Measurements from ENCODE around the gene TMED4.

Gene TMED4

GRCh38 chr7:44622342-44623151, 40.5 kb upstream of the TMED4 start:
- H3K27ac ChIP-seq, result no peak overlapping the region; the same call in 1 of the 2 replicates
- peaks cover 30% of the 10 kb centered on the region for H3K36me3 ChIP-seq (ENCODE audit: insufficient read depth, low read length)
- TF ChIP-seq FOXP2 (optimal IDR thresholded peaks at IDR 0.05; ENCODE audit: control extremely low read depth, extremely low read length, insufficient read depth) (no peak), EZH2 (IDR thresholded peaks at IDR 0.05) (no peak), POLR2AphosphoS5 (IDR thresholded peaks at IDR 0.05; ENCODE audit: borderline replicate concordance, low read depth, low read length) (no peak)
- no peak overlapping the region for H3K9ac ChIP-seq (ENCODE audit: insufficient read length)
- H3K9me3 ChIP-seq (ENCODE audit: low read depth, low read length), result no peaks in the 10 kb centered on the region
- no peak overlapping the region for H3K4me3 ChIP-seq
- no peak for DNase-seq (ENCODE audit: low read depth, low spot score)

- no peaks in the 10 kb centered on the region for H3K9me3 ChIP-seq (ENCODE audit: low read depth, low read length)
- H3K27ac ChIP-seq, result no peak overlapping the region
- H3K9ac ChIP-seq (ENCODE audit: insufficient read length), result no peak overlapping the region
- no peak overlapping the region for H3K4me3 ChIP-seq
- DNase-seq (ENCODE audit: low read depth, low spot score), result no peak
- TF ChIP-seq POLR2AphosphoS5 (IDR thresholded peaks at IDR 0.05; ENCODE audit: borderline replicate concordance, low read depth, low read length) (no peak), EZH2 (IDR thresholded peaks at IDR 0.05) (no peak), FOXP2 (optimal IDR thresholded peaks at IDR 0.05; ENCODE audit: control extremely low read depth, extremely low read length, insufficient read depth) (no peak)
- H3K36me3 ChIP-seq (ENCODE audit: insufficient read depth, low read length), result peaks cover 30% of the 10 kb centered on the region
Observed at GRCh38 chr7:44621750-44622103, 39.7 kb upstream of the TMED4 start.

GRCh38 chr7:44621034-44621749, 39.2 kb upstream of the TMED4 start:
- no peaks in the 10 kb centered on the region for H3K9me3 ChIP-seq (ENCODE audit: low read depth, low read length)

GRCh38 chr7:44618753-44619152, 36.7 kb upstream of the TMED4 start:
- no peak for DNase-seq (ENCODE audit: low read depth, low spot score)
- TF ChIP-seq POLR2AphosphoS5 (IDR thresholded peaks at IDR 0.05; ENCODE audit: borderline replicate concordance, low read depth, low read length) (no peak), EZH2 (IDR thresholded peaks at IDR 0.05) (no peak), FOXP2 (optimal IDR thresholded peaks at IDR 0.05; ENCODE audit: control extremely low read depth, extremely low read length, insufficient read depth) (no peak)
- no peak overlapping the region for H3K27ac ChIP-seq
- H3K9me3 ChIP-seq (ENCODE audit: low read depth, low read length), result no peaks in the 10 kb centered on the region
- H3K4me3 ChIP-seq, result no peak overlapping the region
- peaks cover 9% of the 10 kb centered on the region; the same call in 1 of the 2 replicates for H3K36me3 ChIP-seq (ENCODE audit: insufficient read depth, low read length)
- no peak overlapping the region for H3K9ac ChIP-seq (ENCODE audit: insufficient read length)

More at GRCh38 chr7:44621034-44621749, 39.2 kb upstream of the TMED4 start:
- no peak overlapping the region for H3K27ac ChIP-seq
- no peak for TF ChIP-seq POLR2AphosphoS5 (IDR thresholded peaks at IDR 0.05; ENCODE audit: borderline replicate concordance, low read depth, low read length)
- no peak for TF ChIP-seq EZH2 (IDR thresholded peaks at IDR 0.05)
- TF ChIP-seq FOXP2 (optimal IDR thresholded peaks at IDR 0.05; ENCODE audit: control extremely low read depth, extremely low read length, insufficient read depth), result no peak
- no peak for DNase-seq (ENCODE audit: low read depth, low spot score)
- peaks cover 25% of the 10 kb centered on the region for H3K36me3 ChIP-seq (ENCODE audit: insufficient read depth, low read length)
- no peak overlapping the region for H3K4me3 ChIP-seq
- no peak overlapping the region for H3K9ac ChIP-seq (ENCODE audit: insufficient read length)

- no peak for DNase-seq (ENCODE audit: low read depth, low spot score)
- Histone ChIP-seq H3K27ac (no peak overlapping the region), H3K36me3 (ENCODE audit: insufficient read depth, low read length) (peaks cover 9% of the 10 kb centered on the region; the same call in 1 of the 2 replicates), H3K9me3 (ENCODE audit: low read depth, low read length) (no peaks in the 10 kb centered on the region), H3K9ac (ENCODE audit: insufficient read length) (no peak overlapping the region), H3K4me3 (no peak overlapping the region)
- TF ChIP-seq FOXP2 (optimal IDR thresholded peaks at IDR 0.05; ENCODE audit: control extremely low read depth, extremely low read length, insufficient read depth), result no peak
- no peak for TF ChIP-seq POLR2AphosphoS5 (IDR thresholded peaks at IDR 0.05; ENCODE audit: borderline replicate concordance, low read depth, low read length)
- TF ChIP-seq EZH2 (IDR thresholded peaks at IDR 0.05), result no peak
Observed at GRCh38 chr7:44618045-44618444, 36.0 kb upstream of the TMED4 start.

GRCh38 chr7:44617225-44617890, 35.3 kb upstream of the TMED4 start:
- DNase-seq (ENCODE audit: low read depth, low spot score), result no peak
- H3K9ac ChIP-seq (ENCODE audit: insufficient read length), result no peak overlapping the region
- no peak overlapping the region for H3K4me3 ChIP-seq
- no peaks in the 10 kb centered on the region for H3K9me3 ChIP-seq (ENCODE audit: low read depth, low read length)
- peaks cover 9% of the 10 kb centered on the region; the same call in 1 of the 2 replicates for H3K36me3 ChIP-seq (ENCODE audit: insufficient read depth, low read length)
- no peak for TF ChIP-seq FOXP2 (optimal IDR thresholded peaks at IDR 0.05; ENCODE audit: control extremely low read depth, extremely low read length, insufficient read depth)
- no peak for TF ChIP-seq POLR2AphosphoS5 (IDR thresholded peaks at IDR 0.05; ENCODE audit: borderline replicate concordance, low read depth, low read length)
- no peak for TF ChIP-seq EZH2 (IDR thresholded peaks at IDR 0.05)
- H3K27ac ChIP-seq, result no peak overlapping the region; the same call in 1 of the 2 replicates

- H3K9ac ChIP-seq (ENCODE audit: insufficient read length), result no peak overlapping the region
- peaks cover 9% of the 10 kb centered on the region; the same call in 1 of the 2 replicates for H3K36me3 ChIP-seq (ENCODE audit: insufficient read depth, low read length)
- DNase-seq (ENCODE audit: low read depth, low spot score), result no peak
- no peak overlapping the region for H3K4me3 ChIP-seq
- no peak overlapping the region for H3K27ac ChIP-seq
- no peaks in the 10 kb centered on the region for H3K9me3 ChIP-seq (ENCODE audit: low read depth, low read length)
- TF ChIP-seq POLR2AphosphoS5 (IDR thresholded peaks at IDR 0.05; ENCODE audit: borderline replicate concordance, low read depth, low read length), result no peak
- TF ChIP-seq EZH2 (IDR thresholded peaks at IDR 0.05), result no peak
- TF ChIP-seq FOXP2 (optimal IDR thresholded peaks at IDR 0.05; ENCODE audit: control extremely low read depth, extremely low read length, insufficient read depth), result no peak
Observed at GRCh38 chr7:44616545-44616944, 34.5 kb upstream of the TMED4 start.

- no peak for DNase-seq (ENCODE audit: low read depth, low spot score)
Observed at GRCh38 chr7:44615793-44616192, 33.8 kb upstream of the TMED4 start.

More at GRCh38 chr7:44615793-44616192, 33.8 kb upstream of the TMED4 start:
- H3K27ac ChIP-seq, result no peak overlapping the region
- no peak overlapping the region for H3K4me3 ChIP-seq
- no peaks in the 10 kb centered on the region for H3K9me3 ChIP-seq (ENCODE audit: low read depth, low read length)
- peaks cover 9% of the 10 kb centered on the region; the same call in 1 of the 2 replicates for H3K36me3 ChIP-seq (ENCODE audit: insufficient read depth, low read length)
- no peak overlapping the region for H3K9ac ChIP-seq (ENCODE audit: insufficient read length)
- no peak for TF ChIP-seq POLR2AphosphoS5 (IDR thresholded peaks at IDR 0.05; ENCODE audit: borderline replicate concordance, low read depth, low read length)
- no peak for TF ChIP-seq EZH2 (IDR thresholded peaks at IDR 0.05)
- TF ChIP-seq FOXP2 (optimal IDR thresholded peaks at IDR 0.05; ENCODE audit: control extremely low read depth, extremely low read length, insufficient read depth), result no peak
